HepG2 (cell line): ENCODE results near the gene SCRT2. TPM values are rescaled to one million over a fixed set of nuclear protein-coding genes. Genes with fewer than 3 reads are reported as not detected.

ENCODE experiments used
- CERS6 ChIP-seq: sonication (generic); formaldehyde crosslinking; IDR thresholded peaks from 2 replicates; pipeline ENCODE4 v1.5.0; 2020; ENCODE audit warnings: missing genetic modification reagents
- HMG20B ChIP-seq: conservative IDR thresholded peaks from 2 replicates; pipeline ENCODE4 v1.6.1; 2016; ENCODE audit warnings: missing genetic modification reagents, missing compliant biosample characterization
- KMT2A ChIP-seq: sonication (generic); formaldehyde crosslinking; IDR thresholded peaks from 2 replicates; pipeline ENCODE4 v1.4.0; 2020; ENCODE audit warnings: missing genetic modification reagents
- NFYC ChIP-seq: IDR thresholded peaks from 2 replicates; pipeline ENCODE4 v1.6.1; 2016; ENCODE audit warnings: missing genetic modification reagents, missing compliant biosample characterization
- PAWR ChIP-seq: sonication (generic); formaldehyde crosslinking; IDR thresholded peaks from 2 replicates; pipeline ENCODE4 v1.4.0; 2020; ENCODE audit warnings: missing genetic modification reagents, mild to moderate bottlenecking, borderline replicate concordance
- SMARCC2 ChIP-seq: fragments of 450-650 bp; IDR thresholded peaks from 2 replicates; pipeline ENCODE4 v1.6.1; 2017; ENCODE audit warnings: antibody characterized with exemption, mild to moderate bottlenecking
- TRIM22 ChIP-seq: fragments of 450-650 bp; IDR thresholded peaks from 2 replicates; pipeline ENCODE4 v1.6.1; 2017
- ZBTB7A ChIP-seq: sonication (generic); formaldehyde crosslinking; IDR thresholded peaks from 2 replicates; pipeline ENCODE4 v1.8.0; 2022; ENCODE audit warnings: mild to moderate bottlenecking, missing genetic modification reagents
- ZFAT ChIP-seq: sonication (generic); formaldehyde crosslinking; conservative IDR thresholded peaks from 2 replicates; pipeline ENCODE4 v1.8.1; 2023; ENCODE audit warnings: missing genetic modification reagents, inconsistent platforms
- ZFYVE20 ChIP-seq: sonication (generic); formaldehyde crosslinking; IDR thresholded peaks from 2 replicates; pipeline ENCODE4 v1.8.0; 2023; ENCODE audit warnings: low read depth, mild to moderate bottlenecking, moderate library complexity, missing genetic modification reagents, borderline replicate concordance
- ZNF18 ChIP-seq: sonication (generic); formaldehyde crosslinking; IDR thresholded peaks from 2 replicates; pipeline ENCODE4 v1.8.0; 2022; ENCODE audit warnings: mild to moderate bottlenecking, missing genetic modification reagents; ENCODE audit not compliant: insufficient replicate concordance
- ZNF253 ChIP-seq: sonication (generic); formaldehyde crosslinking; IDR thresholded peaks from 2 replicates; pipeline ENCODE4 v1.8.0; 2022; ENCODE audit warnings: mild to moderate bottlenecking, missing genetic modification reagents, borderline replicate concordance
- ZNF562 ChIP-seq: sonication (generic); formaldehyde crosslinking; IDR thresholded peaks from 2 replicates; pipeline ENCODE4 v1.8.0; 2022; ENCODE audit warnings: missing genetic modification reagents, borderline replicate concordance
- ZNF746 ChIP-seq: sonication (generic); formaldehyde crosslinking; IDR thresholded peaks from 2 replicates; pipeline ENCODE4 v1.8.0; 2022; ENCODE audit warnings: mild to moderate bottlenecking, missing genetic modification reagents
- polyA plus RNA-seq, 8 experiments: library from polyadenylated mRNA; depleted of rRNA in 3 of 8; stranded (reverse) in 7 of 8; unstranded in 1 of 8; fragments of >200 nt; fragmentation: Illumina TruSeq in 4 of 8; extraction: Trizol in 4 of 8; gene quantifications; 2 replicates each; pipeline versions ENCODE4 v1.2.1 to v1.2.3, GENCODE V29; 2011 to 2016; ENCODE audit warnings: low read depth in 4 of 8, missing spikeins in 1 of 8, mixed read lengths in 1 of 8; ENCODE audit not compliant: insufficient read depth in 1 of 8
- total RNA-seq, 5 experiments: library from RNA; depleted of rRNA; stranded (reverse); fragments of >200 nt; fragmentation: Illumina TruSeq; extraction: Trizol; gene quantifications; 2 replicates each; pipeline ENCODE4 v1.2.3, GENCODE V29; 2016; ENCODE audit warnings: low read depth in 1 of 5
- TF ChIP-seq, protein P1 (sequence below): sonication (generic); formaldehyde crosslinking; conservative IDR thresholded peaks from 2 replicates; pipeline ENCODE4 v1.4.0; 2020; ENCODE audit warnings: missing genetic modification reagents
- TF ChIP-seq, protein P2 (sequence below): sonication (generic); formaldehyde crosslinking; IDR thresholded peaks from 2 replicates; pipeline ENCODE4 v1.4.0; 2020; ENCODE audit warnings: missing genetic modification reagents, mild to moderate bottlenecking, borderline replicate concordance
- TF ChIP-seq, protein P3 (sequence below): sonication (generic); formaldehyde crosslinking; IDR thresholded peaks from 2 replicates; pipeline ENCODE4 v1.5.0; 2020; ENCODE audit warnings: mild to moderate bottlenecking, missing genetic modification reagents, borderline replicate concordance
- TF ChIP-seq, protein P4 (sequence below): sonication (generic); formaldehyde crosslinking; IDR thresholded peaks from 2 replicates; pipeline ENCODE4 v1.5.0; 2020; ENCODE audit warnings: mild to moderate bottlenecking, missing genetic modification reagents

SCRT2 gene
- total and polyA plus RNA-seq, 2 of the 13 experiments (the other 11 are each of a cell fraction or from before 2014, with no cell fraction given) = not detected

GRCh38 chr20:653110-653589 lies 22.5 kb downstream of the SCRT2 start, which contains the start of gene SRXN1 (continued):
- TF ChIP-seq, protein P1, sequence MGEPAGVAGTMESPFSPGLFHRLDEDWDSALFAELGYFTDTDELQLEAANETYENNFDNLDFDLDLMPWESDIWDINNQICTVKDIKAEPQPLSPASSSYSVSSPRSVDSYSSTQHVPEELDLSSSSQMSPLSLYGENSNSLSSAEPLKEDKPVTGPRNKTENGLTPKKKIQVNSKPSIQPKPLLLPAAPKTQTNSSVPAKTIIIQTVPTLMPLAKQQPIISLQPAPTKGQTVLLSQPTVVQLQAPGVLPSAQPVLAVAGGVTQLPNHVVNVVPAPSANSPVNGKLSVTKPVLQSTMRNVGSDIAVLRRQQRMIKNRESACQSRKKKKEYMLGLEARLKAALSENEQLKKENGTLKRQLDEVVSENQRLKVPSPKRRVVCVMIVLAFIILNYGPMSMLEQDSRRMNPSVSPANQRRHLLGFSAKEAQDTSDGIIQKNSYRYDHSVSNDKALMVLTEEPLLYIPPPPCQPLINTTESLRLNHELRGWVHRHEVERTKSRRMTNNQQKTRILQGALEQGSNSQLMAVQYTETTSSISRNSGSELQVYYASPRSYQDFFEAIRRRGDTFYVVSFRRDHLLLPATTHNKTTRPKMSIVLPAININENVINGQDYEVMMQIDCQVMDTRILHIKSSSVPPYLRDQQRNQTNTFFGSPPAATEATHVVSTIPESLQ (CRISPR knock-in tag) = no peak; the same call in 1 of the 2 replicates
- TF ChIP-seq HMG20B (CRISPR knock-in tag) (no peak), CERS6 (CRISPR knock-in tag) (no peak), ZNF18 (peak; percentile 17), ZFYVE20 (peak; percentile 91; the same call in 1 of the 2 replicates), ZNF562 (CRISPR knock-in tag) (0 out of 2 replicates have a peak, but pooled peaks have one; percentile 40), KMT2A (CRISPR knock-in tag) (0 out of 2 replicates have a peak, but pooled peaks have one; percentile 36), ZBTB7A (CRISPR knock-in tag) (peak; percentile 67; the same call in 1 of the 2 replicates), SMARCC2 (no peak), NFYC (CRISPR knock-in tag) (no peak), PAWR (CRISPR knock-in tag) (no peak), ZFAT (CRISPR knock-in tag) (no peak), ZNF746 (peak; percentile 62; the same call in 1 of the 2 replicates), ZNF253 (CRISPR knock-in tag) (no peak), TRIM22 (no peak)
- TF ChIP-seq, protein P2, sequence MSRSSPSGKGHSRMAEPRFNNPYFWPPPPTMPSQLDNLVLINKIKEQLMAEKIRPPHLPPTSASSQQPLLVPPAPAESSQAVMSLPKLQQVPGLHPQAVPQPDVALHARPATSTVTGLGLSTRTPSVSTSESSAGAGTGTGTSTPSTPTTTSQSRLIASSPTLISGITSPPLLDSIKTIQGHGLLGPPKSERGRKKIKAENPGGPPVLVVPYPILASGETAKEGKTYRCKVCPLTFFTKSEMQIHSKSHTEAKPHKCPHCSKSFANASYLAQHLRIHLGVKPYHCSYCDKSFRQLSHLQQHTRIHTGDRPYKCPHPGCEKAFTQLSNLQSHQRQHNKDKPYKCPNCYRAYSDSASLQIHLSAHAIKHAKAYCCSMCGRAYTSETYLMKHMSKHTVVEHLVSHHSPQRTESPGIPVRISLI = peak; percentile 32; the same call in 1 of the 2 replicates
- TF ChIP-seq, protein P3, sequence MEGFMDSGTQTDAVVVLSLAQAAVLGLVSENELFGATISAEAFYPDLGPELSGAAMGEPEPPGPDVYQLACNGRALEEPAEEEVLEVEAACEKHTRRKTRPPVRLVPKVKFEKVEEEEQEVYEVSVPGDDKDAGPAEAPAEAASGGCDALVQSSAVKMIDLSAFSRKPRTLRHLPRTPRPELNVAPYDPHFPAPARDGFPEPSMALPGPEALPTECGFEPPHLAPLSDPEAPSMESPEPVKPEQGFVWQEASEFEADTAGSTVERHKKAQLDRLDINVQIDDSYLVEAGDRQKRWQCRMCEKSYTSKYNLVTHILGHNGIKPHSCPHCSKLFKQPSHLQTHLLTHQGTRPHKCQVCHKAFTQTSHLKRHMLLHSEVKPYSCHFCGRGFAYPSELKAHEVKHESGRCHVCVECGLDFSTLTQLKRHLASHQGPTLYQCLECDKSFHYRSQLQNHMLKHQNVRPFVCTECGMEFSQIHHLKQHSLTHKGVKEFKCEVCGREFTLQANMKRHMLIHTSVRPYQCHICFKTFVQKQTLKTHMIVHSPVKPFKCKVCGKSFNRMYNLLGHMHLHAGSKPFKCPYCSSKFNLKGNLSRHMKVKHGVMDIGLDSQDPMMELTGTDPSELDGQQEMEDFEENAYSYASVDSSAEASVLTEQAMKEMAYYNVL = peak; percentile 17
- TF ChIP-seq, protein P4, sequence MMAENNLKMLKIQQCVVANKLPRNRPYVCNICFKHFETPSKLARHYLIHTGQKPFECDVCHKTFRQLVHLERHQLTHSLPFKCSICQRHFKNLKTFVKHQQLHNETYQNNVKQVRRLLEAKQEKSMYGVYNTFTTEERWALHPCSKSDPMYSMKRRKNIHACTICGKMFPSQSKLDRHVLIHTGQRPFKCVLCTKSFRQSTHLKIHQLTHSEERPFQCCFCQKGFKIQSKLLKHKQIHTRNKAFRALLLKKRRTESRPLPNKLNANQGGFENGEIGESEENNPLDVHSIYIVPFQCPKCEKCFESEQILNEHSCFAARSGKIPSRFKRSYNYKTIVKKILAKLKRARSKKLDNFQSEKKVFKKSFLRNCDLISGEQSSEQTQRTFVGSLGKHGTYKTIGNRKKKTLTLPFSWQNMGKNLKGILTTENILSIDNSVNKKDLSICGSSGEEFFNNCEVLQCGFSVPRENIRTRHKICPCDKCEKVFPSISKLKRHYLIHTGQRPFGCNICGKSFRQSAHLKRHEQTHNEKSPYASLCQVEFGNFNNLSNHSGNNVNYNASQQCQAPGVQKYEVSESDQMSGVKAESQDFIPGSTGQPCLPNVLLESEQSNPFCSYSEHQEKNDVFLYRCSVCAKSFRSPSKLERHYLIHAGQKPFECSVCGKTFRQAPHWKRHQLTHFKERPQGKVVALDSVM = peak; percentile 70
